Aorta (tissue), 5 donors: ENCODE measurements around the gene CLEC4M. TPM values are rescaled to one million over a fixed set of nuclear protein-coding genes. Genes with fewer than 3 reads are reported as not detected.

Experiments used
- ATAC-seq: fragments of 200-7000 bp; cut with Tn5 transposase; one replicate; pipeline ENCODE4 v1.9.1; 2022; ENCODE audit warnings: moderate library complexity; ENCODE audit not compliant: low FRiP score
- DNase-seq, 2 donors: peaks; one replicate each; pipeline ENCODE4 v3.0.0-alpha.2; 2020
- H3K27ac ChIP-seq, 2 donors: one replicate each; pipeline ENCODE4 v1.5.1; 2013; ENCODE audit warnings: low read length in 2 of 2, mild to moderate bottlenecking in 2 of 2, moderate library complexity in 2 of 2, control low read depth in 1 of 2, inconsistent platforms in 1 of 2, low read depth in 1 of 2
- H3K27me3 ChIP-seq, 2 donors: one replicate each; pipeline ENCODE4 v1.6.1; 2013; ENCODE audit warnings: control low read depth in 1 of 2, low read length in 1 of 2, mild to moderate bottlenecking in 1 of 2, moderate library complexity in 1 of 2; ENCODE audit not compliant: insufficient read depth in 2 of 2, control insufficient read depth in 1 of 2
- H3K36me3 ChIP-seq, 2 donors: one replicate each; pipeline ENCODE4 v1.6.1; 2013; ENCODE audit warnings: control low read depth in 1 of 2, low read length in 1 of 2, mild to moderate bottlenecking in 1 of 2; ENCODE audit not compliant: insufficient read depth in 2 of 2, control insufficient read depth in 1 of 2
- H3K4me1 ChIP-seq, 2 donors: one replicate each; pipeline ENCODE4 v1.6.1; 2013; ENCODE audit warnings: low read length in 2 of 2, control low read depth in 1 of 2, mild to moderate bottlenecking in 1 of 2, moderate library complexity in 1 of 2; ENCODE audit not compliant: insufficient read depth in 2 of 2, control insufficient read depth in 1 of 2
- H3K4me3 ChIP-seq, 2 donors: one replicate each; pipeline ENCODE4 v1.5.1; 2013; ENCODE audit warnings: low read length in 2 of 2, control low read depth in 1 of 2, mild to moderate bottlenecking in 1 of 2
- H3K9me3 ChIP-seq: one replicate; pipeline ENCODE4 v1.6.1; 2013; ENCODE audit warnings: mild to moderate bottlenecking, low read length; ENCODE audit not compliant: control insufficient read depth
- whole genome bisulfite sequencing, 2 donors: extraction: QIAGEN DNeasy Blood & Tissue Kit; methylation state at CpG; one replicate each; pipeline ENCODE4 v1.1.7; 2013; 5-methylcytosine and 5-hydroxymethylcytosine counted together
- intact Hi-C, 2 donors: fragments of 100-400 bp; cut with DNase I; formaldehyde crosslinking; loops; one replicate each; pipeline versions ENCODE4 v1.14.2 to v1.15.0; 2022
- long read RNA-seq, 2 donors: library from polyadenylated mRNA; unstranded; transcript quantifications; one replicate each; pipeline ENCODE4 v2.0.0, GENCODE V29; 2020 to 2021
- polyA plus RNA-seq, 2 donors: library from polyadenylated mRNA; stranded (reverse); fragments of 200-250 nt; gene quantifications; one replicate each; pipeline ENCODE4 v1.2.3, GENCODE V29; 2013
- total RNA-seq, 2 donors: library from RNA; stranded (reverse); fragmentation: NEBNext Ultra II Directional; extraction: Animal tissue kit (Norgen Biotek cat#: 25700); gene quantifications; one replicate each; pipeline ENCODE4 v1.2.1, GENCODE V29; 2021
- donor health status: healthy with polysubstance abuse.
- donor health status: Bipolar disorder and iron deficiency.
- donor health status: DM: no; HTN: no; CAD: no.
- donor health status: DM: no; HTN: no; CAD: no.
- donor health status: DM: yes; HTN: yes; CAD: no.

Gene CLEC4M
- total RNA-seq (not detected), polyA plus RNA-seq (under 1 TPM in 1 of 2 donors, not detected in 1; 0.50 TPM)
- long read RNA-seq, donor 1, result 0 reads
- long read RNA-seq, donor 2, result 0 reads

- H3K27me3 ChIP-seq, result no peaks in the 10 kb centered on the region
These were observed at the start of gene CLEC4M for GRCh38 chr19:7762719-7763293. Gene CLEC4M (plus strand): TSS chr19:7763243. CDS start chr19:7763267, 24 bp downstream.

GRCh38 chr19:7715671-7716070, 47.4 kb upstream of the CLEC4M start:
- intact Hi-C loops, result no loop called here
- Histone ChIP-seq H3K27ac (no peak overlapping the region), H3K9me3 (peaks cover 3% of the 10 kb centered on the region), H3K4me1 (no peaks in the 10 kb centered on the region), H3K27me3 (no peaks in the 10 kb centered on the region), H3K4me3 (no peak overlapping the region), H3K36me3 (no peaks in the 10 kb centered on the region)
- WGBS, 2 donors, result 35 to 47% methylated on average over 1 of the region's 1 CpG
- ATAC-seq, result no peak
- no peak for DNase-seq

More at GRCh38 chr19:7762719-7763293, at the start of gene CLEC4M:
- H3K27ac ChIP-seq, result no peak within 1 kb of the TSS
- no peak within 1 kb of the TSS for H3K4me3 ChIP-seq
- H3K36me3 ChIP-seq, result no peaks in the 10 kb centered on the region
- H3K4me1 ChIP-seq, result no peaks in the 10 kb centered on the region
- WGBS, 2 donors, result 82% methylated on average over 8 of the region's 8 CpGs
- DNase-seq (no peak), ATAC-seq (no peak)
- peaks cover 4% of the 10 kb centered on the region for H3K9me3 ChIP-seq
- intact Hi-C loops, result no loop called here

GRCh38 chr19:7716762-7717161, 46.3 kb upstream of the CLEC4M start:
- DNase-seq, result no peak
- Histone ChIP-seq H3K4me3 (no peak overlapping the region), H3K27me3 (no peaks in the 10 kb centered on the region), H3K27ac (no peak overlapping the region), H3K36me3 (no peaks in the 10 kb centered on the region), H3K4me1 (no peaks in the 10 kb centered on the region), H3K9me3 (peaks cover 3% of the 10 kb centered on the region)
- ATAC-seq, result no peak
- WGBS, 2 donors, result 81 to 87% methylated on average over 1 of the region's 1 CpG
- intact Hi-C loops, result no loop called here

- H3K4me3 ChIP-seq, result no peak overlapping the region
- no peak overlapping the region for H3K27ac ChIP-seq
- intact Hi-C loops, result no loop called here
- WGBS, 2 donors, result 42 to 54% methylated on average over 8 of the region's 8 CpGs
- ATAC-seq (no peak), DNase-seq (no peak)
- no peaks in the 10 kb centered on the region for H3K27me3 ChIP-seq
- no peaks in the 10 kb centered on the region for H3K4me1 ChIP-seq
- no peaks in the 10 kb centered on the region for H3K36me3 ChIP-seq
- peaks cover 3% of the 10 kb centered on the region for H3K9me3 ChIP-seq
These were observed 44.4 kb upstream of the CLEC4M start for GRCh38 chr19:7718668-7719067.

GRCh38 chr19:7720351-7720750, 42.7 kb upstream of the CLEC4M start:
- no peak for DNase-seq
- Histone ChIP-seq H3K36me3 (no peaks in the 10 kb centered on the region), H3K9me3 (peaks cover 3% of the 10 kb centered on the region), H3K4me3 (no peak overlapping the region), H3K27ac (no peak overlapping the region), H3K4me1 (no peaks in the 10 kb centered on the region), H3K27me3 (no peaks in the 10 kb centered on the region)
- intact Hi-C loops, result no loop called here
- WGBS, 2 donors, result 71 to 78% methylated on average over 6 of the region's 6 CpGs
- no peak for ATAC-seq

- Histone ChIP-seq H3K4me3 (no peak overlapping the region), H3K36me3 (no peaks in the 10 kb centered on the region), H3K9me3 (no peaks in the 10 kb centered on the region), H3K27ac (no peak overlapping the region), H3K4me1 (no peaks in the 10 kb centered on the region), H3K27me3 (no peaks in the 10 kb centered on the region)
- DNase-seq (no peak), ATAC-seq (no peak)
- intact Hi-C loops, result no loop called here
- WGBS, 2 donors, result 29 to 38% methylated on average over 5 of the region's 5 CpGs
These were observed 40.8 kb upstream of the CLEC4M start for GRCh38 chr19:7722231-7722651.

- no peaks in the 10 kb centered on the region for H3K36me3 ChIP-seq
- H3K27me3 ChIP-seq, result no peaks in the 10 kb centered on the region
- H3K27ac ChIP-seq, result no peak overlapping the region
- WGBS, 2 donors, result 56% methylated on average over 2 of the region's 2 CpGs
- no peaks in the 10 kb centered on the region for H3K4me1 ChIP-seq
- H3K4me3 ChIP-seq, result no peak overlapping the region
- DNase-seq (no peak), ATAC-seq (no peak)
- intact Hi-C loops, result no loop called here
- no peaks in the 10 kb centered on the region for H3K9me3 ChIP-seq
These were observed 37.3 kb upstream of the CLEC4M start for GRCh38 chr19:7725791-7726190.

- H3K4me1 ChIP-seq, result no peaks in the 10 kb centered on the region
- intact Hi-C loops, result no loop called here
- no peaks in the 10 kb centered on the region for H3K27me3 ChIP-seq
These were observed 33.8 kb upstream of the CLEC4M start for GRCh38 chr19:7729211-7729610.

GRCh38 chr19:7729831-7730285, 33.2 kb upstream of the CLEC4M start:
- DNase-seq (no peak), ATAC-seq (no peak)
- H3K27me3 ChIP-seq, result no peaks in the 10 kb centered on the region
- no peaks in the 10 kb centered on the region for H3K4me1 ChIP-seq
- intact Hi-C loops, result no loop called here
- H3K36me3 ChIP-seq, result no peaks in the 10 kb centered on the region
- 4 to 7% methylated on average over 34 of the region's 34 CpGs for WGBS, 2 donors
- H3K4me3 ChIP-seq, result no peak overlapping the region
- no peak overlapping the region for H3K27ac ChIP-seq
- no peaks in the 10 kb centered on the region for H3K9me3 ChIP-seq

More at GRCh38 chr19:7729211-7729610, 33.8 kb upstream of the CLEC4M start:
- H3K9me3 ChIP-seq, result no peaks in the 10 kb centered on the region
- 15 to 16% methylated on average over 16 of the region's 16 CpGs for WGBS, 2 donors
- H3K4me3 ChIP-seq, result no peak overlapping the region
- DNase-seq (no peak), ATAC-seq (no peak)
- no peak overlapping the region for H3K27ac ChIP-seq
- H3K36me3 ChIP-seq, result no peaks in the 10 kb centered on the region
